Activated CD4-positive, alpha-beta T cell treated with anti-CD3 and anti-CD28 coated beads, Interleukin-2, amount 50 U/mL, for 16 hours (primary cell): ENCODE results near the gene XYLT1.

Experiments used
- DNase-seq: peaks from one replicate; pipeline ENCODE4 v3.0.0-alpha.2; 2020

The XYLT1 gene

DNA sequence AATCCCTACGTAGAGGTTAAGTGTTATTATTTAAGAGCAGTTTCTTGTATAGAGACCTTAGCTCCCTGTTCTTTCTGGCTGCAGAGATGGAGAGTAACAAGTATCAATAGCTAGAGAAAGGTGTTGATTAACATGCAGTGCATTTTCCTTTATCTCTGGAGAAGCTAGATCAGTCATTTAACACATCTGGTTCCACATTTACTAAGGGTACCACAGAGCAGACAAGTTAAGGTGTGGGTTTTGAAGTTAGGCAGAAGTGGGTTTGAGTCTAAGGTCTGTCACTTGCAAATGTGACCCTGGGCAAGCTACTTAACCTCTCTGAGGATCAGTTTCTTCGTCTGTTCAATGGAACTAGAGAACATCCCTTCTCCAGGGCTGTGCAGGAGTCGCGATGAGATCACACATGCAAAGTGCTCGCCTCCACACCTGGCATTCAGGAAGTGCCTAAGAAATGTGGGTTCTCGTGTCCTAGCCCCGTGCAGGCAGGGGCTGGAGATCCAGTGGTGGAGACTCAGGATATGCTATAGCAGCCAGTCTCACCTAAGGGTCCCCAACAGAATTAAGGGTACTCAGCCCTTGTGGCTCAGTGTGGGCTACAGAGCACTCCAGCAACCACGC, 224.4 kb downstream of the XYLT1 start:
- no peak for DNase-seq

GRCh38 chr16:17245776-17246175, 225.0 kb downstream of the XYLT1 start:
- DNase-seq, result no peak

DNA sequence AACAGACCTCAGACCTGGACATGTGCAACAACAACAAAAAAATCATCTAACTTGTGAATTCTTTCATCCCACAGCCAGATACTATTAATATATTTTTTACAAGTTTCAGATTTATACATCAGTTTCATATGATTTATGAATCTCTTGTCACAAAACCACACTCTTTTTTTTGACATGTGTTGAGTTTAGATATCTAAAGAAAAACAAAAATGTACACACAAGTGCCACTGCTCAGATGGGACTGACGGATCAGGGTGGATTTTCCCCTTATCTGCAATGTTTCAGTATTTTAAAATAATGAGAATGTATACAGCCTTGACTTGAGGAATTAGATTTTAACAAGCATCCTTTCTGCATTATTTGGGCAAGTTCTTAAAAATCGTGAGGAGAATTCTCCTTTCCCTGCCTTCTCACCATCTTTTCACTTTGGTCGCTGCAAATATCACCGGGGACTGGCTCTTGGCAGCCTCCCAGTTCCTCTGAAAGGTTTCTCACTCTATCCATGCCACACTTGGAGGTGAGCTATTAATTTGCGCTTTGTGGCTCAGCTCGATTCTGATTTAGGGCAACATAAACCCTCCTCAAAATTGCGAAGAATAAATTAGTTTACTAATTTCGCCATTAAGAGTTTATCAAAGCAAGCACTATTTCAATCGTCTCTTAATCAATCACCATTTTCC, 225.7 kb downstream of the XYLT1 start:
- no peak for DNase-seq

GRCh38 chr16:17241264-17241835, 229.4 kb downstream of the XYLT1 start:
- no peak for DNase-seq

DNA sequence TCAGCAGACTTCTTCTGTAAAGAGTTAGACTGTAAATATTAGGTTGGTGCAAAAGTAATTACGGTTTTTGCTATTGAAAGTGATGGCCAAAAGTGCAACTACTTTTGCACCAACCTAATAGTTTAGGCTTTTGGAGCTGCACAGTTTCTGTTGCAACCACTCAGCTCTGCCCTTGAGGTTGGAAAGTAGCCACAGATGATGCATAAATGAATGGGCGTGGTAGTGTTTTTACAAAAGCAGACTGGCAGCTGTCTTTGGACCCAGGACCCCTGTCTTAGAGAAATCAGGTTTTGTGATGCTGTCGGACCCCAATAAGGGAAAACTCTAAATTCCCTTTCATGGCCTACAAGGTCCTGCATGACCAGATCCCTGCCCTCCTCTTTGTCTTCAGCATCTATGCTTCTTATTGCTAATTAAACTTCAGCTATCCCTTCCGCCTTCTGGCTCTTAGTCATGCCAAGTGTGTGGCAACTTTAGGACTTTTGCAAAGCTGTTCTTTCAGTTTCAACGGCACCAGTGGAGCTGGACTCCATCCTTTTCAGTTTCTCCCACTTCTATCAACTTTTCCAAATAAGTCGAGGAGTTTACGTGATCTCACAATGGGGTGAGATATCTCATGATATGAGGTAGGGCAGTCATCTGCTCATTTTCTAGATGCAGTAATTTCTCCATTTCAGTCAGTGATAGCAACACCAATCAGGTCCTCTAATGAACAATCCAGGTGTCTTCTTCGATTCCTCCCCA, 232.3 kb downstream of the XYLT1 start:
- DNase-seq, result peak; percentile 84

DNA sequence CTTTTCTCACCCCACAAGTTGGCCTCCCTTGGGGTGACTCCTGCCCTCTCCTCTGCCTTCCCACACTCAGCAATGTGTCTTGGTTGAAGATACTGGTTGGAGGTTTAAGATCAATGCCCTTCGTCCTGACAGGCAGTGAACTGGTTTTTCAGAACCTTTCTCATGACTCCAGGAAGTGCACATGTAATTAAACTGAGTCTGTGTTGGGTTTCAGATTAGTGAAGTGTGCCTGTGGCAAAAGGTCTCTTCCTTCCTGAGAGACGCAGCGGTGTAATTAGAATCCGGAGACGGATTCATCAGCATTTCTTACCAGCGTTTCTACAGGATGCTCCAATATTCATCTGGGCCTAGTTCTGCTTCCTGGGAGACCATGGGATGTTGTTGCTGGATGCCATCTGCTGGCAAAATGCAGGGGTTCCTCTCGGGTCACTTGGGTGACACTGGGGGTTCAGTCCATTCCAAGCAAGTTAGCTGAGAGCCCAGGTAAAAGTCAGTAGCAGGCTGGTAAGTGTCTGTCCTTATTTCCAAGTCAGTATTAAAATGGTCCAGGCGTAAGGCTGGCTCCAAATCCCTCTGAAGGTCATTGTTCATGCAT, 233.3 kb downstream of the XYLT1 start:
- peak; percentile 14 for DNase-seq

DNA sequence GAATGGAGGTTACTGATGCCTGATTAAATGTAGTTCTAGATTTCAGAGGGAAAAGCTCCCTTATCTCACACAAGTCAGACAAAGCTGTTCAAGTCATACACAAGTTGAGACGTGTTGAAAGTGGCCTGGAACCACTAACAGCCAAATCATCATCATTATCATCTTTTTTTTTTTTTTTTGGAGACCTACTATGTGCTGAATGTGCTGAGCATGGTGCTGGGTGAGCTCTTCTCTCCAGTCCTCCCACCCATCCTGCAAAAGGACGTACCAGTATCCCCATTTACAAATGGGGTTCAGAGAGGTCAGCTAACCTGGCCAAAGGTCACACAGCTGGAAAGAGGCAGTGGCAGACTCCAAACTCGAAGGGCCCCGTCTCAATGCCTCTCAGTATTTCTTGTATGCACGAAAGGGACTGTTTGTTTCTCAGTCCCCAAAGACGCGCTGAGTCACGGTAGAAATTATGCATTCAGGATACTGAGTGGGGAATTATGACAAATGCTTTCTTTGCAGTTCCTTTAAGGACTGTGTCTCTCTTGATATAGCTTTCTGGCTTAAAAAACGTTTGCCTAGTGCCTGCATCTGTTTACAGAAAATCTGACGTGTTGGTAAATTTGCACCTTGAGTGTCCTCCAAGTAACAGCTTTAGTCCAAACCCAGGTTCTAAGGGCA, 235.5 kb downstream of the XYLT1 start:
- no peak for DNase-seq

DNA sequence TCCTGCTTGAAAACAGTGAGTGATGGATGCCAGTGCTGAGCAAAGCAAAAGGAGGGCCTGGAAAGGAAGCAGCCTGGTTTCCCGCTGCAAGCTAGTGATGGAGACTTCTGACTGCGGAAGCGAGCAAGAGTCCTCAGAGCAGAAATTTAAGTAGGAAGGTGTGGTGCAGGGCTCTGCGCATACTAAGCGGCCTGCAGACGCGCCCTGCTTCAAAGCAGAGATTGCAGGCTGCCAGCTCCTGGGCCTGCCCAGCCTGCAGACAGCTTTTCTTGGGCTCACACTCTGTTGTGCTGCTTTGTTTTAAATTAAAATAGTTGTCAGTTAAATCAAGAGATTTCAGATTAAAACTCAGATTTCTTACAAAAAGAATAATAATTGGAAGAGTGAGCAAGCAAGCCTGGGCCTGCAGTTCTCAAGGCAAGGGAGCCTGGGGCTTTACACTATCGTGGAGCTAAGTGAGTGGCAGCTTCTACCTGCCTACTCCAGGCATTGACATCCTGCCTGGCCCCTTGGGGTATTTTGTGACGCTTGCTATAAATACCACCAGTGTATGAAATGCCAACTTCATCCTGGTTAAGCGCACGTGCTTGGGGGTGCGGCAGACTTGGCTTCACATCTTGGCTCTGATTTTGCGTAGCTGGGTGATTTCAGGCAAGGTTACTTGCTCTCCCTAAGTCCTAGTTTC, 237.3 kb downstream of the XYLT1 start:
- DNase-seq, result no peak

GRCh38 chr16:17232487-17232886, 238.3 kb downstream of the XYLT1 start:
- DNase-seq, result no peak

DNA sequence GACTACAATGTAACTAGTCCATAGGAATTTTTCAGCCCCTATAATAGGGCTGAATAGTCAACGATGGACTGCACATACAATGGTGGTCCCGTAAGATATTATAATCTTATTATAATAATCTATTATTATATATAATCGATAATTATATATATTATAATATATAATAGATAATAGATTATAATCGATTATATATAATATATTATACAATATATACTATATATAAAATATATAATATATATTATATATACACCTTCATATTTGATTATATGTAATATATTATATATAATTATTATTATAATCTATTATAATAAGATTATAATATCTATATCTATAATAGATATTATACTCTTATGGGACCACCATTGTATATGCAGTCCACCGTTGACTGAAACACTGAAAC, 238.8 kb downstream of the XYLT1 start:
- DNase-seq, result no peak

GRCh38 chr16:17230932-17231581, 239.7 kb downstream of the XYLT1 start:
- no peak for DNase-seq

- DNase-seq, result no peak
Observed at GRCh38 chr16:17229766-17230165, 241.0 kb downstream of the XYLT1 start.

- DNase-seq, result no peak
Observed at GRCh38 chr16:17229131-17229530, 241.6 kb downstream of the XYLT1 start.

DNA sequence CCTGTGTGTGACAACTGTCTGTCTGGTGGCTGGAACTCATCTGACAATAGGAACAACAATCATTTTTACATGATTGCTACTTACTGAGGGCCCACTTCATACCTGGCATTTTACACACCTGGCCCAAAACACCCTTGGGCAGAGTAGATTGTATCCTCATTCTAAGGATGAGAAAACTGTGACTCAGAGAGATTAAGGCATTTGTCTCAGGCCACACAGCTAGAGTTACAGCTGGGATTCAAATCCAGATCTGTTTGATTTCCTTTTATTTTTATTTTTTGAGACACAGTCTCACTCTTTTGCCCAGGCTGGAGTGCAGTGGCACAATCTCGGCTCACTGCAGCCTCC, 242.1 kb downstream of the XYLT1 start:
- no peak for DNase-seq

DNA sequence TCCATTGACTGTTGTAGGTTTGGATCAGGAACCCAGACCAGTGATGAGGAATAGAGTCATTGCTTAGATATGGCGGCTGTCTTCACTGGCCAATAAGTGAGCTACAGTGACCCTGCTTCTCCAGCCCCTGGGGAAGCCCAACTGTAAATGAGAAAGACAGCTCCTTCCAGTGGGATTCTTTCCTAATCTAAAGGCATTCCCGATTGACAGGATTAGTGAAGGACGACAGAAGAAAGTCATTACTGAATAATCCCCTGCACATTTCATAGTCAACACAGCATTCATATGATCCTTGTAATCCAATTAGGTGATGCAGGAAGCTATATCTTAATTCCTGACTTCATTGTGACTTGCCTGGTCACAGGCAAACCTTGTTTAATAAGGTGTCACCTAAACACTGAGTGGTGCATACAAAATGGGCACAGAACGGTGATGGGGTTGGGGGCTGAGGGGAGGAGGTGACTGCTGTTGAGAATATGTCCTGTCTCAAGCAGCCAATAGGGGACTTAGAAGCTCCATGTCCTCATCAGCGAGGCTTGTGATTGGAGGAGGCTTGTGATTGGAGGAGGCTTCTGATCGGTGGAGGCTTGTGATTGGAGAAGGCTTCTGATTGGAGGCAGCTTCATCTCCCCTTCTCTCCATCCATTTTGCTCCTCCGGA, 242.6 kb downstream of the XYLT1 start:
- DNase-seq, result no peak

DNA sequence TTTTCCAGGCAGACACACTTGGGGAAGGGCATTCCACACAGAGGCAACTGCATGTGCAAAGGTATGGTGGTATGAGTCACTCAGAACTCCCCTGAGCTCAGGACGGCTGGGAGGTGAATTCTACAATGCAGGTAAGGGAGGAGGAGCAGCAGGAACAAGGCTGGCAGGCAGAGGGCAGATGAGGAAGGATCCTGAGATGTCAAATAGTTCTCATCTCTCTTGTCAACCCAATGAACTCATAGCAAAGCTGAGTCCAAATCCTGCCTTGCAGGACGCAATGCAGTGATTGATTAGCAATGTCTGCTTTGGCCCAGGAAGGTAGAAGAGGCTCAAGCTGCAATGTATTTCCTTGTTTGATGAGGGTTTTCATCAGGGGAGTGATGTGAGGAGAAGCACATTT, 243.5 kb downstream of the XYLT1 start:
- no peak for DNase-seq

DNA sequence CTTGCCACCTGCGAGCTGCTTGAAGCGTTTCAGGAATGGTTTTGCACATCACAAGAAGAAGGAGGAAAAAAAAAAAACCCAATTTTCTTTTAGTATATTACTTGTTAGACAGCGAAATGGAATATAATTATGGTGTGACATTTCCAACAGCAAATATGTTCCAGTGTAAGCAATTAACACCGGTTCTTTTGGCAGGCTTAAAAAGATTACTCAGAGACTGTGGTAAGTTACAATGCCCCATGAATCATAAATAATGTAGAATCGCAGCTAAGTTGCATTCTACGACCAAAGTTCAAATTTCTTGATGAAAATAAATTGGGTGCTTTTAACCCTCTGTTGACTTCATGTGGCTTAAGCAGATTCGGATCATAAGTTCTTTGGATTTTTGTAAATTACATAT, 245.2 kb downstream of the XYLT1 start:
- no peak for DNase-seq

DNA sequence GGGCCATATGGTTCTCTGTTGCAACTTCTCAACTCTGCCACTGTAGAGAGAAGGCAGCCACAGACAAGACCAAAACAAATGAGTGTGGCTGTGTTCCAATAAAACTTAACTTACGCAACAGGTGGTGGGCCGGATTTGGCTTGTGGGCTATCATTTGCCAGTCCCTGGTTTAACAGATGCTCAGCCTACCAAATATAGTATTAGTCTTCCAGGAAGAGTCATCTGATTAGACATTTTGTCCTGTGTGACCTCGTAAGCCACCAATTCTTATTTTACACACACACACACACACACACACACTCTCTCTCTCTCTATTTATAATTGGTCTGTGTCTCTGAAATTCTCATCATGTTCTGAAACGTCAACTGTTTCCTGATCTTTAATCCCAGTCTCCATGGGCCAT, 245.9 kb downstream of the XYLT1 start:
- DNase-seq, result peak; percentile 29

DNA sequence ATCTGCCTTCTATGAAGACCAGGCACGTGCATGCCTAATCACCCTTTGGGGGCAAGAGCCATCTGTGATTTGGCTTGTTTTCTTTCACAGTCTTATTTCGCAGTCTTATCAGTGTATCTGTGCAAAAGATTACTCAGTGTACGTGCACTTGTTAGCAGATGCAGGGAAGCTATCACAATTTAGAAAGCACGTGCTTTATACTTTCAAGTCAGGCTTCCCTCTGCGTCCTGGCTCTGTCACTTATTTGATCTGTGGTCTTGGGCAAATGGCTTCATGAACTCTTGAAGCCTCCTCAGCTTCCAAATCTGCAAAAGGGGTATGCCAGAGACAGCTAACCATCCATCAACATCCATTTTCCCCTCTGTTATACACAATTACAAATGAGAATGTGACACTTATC, 246.4 kb downstream of the XYLT1 start:
- no peak for DNase-seq

GRCh38 chr16:17223576-17223975, 247.2 kb downstream of the XYLT1 start:
- no peak for DNase-seq

DNA sequence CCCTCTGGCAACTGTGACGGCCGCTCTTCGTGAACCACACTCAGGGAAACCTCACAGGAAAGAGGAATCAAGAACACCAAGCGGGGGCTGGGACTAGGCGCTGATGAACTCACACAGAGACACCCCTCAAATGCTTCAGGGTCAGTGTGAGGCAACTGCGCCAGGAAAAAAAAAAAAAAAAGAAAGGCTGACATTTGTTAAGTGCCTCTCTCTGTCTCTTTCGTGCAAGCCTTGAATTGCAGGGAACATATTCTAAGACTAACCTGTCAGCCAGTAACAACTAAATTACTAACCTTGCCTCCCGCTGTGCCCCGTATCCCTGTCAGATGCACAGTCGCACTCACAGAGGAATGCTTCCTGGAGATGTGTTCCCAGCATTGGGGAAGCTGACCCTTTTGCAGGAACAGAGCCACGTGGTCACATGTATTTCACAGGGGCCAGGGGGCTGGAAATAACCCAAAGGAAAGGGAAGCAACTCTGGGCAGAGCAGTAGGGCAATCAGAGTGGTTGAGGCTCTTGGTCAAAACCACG, 247.8 kb downstream of the XYLT1 start:
- DNase-seq, result no peak
